Thymus (tissue), 11 donors: ENCODE results near the gene EPO. TPM values are rescaled to one million over a fixed set of nuclear protein-coding genes. Genes with fewer than 3 reads are reported as not detected.

ENCODE experiments used
- DNase-seq, 9 donors: peaks; one replicate each; pipeline ENCODE4 v3.0.0-alpha.2; 2013; ENCODE audit warnings: low spot score in 9 of 9, low read depth in 6 of 9, missing footprints in 1 of 9
- H3K27ac ChIP-seq, 2 donors: one replicate each; pipeline ENCODE4 v1.5.1; 2013; ENCODE audit warnings: control low read depth in 1 of 2, low read depth in 1 of 2, low read length in 1 of 2, mild to moderate bottlenecking in 1 of 2, moderate library complexity in 1 of 2
- H3K27me3 ChIP-seq, 2 donors: one replicate each; pipeline ENCODE4 v1.5.1; 2013; ENCODE audit warnings: low read length in 1 of 2; ENCODE audit not compliant: control insufficient read depth in 2 of 2, insufficient read depth in 1 of 2
- H3K36me3 ChIP-seq, 2 donors: one replicate each; pipeline ENCODE4 v1.5.1; 2013; ENCODE audit warnings: low read length in 1 of 2, mild to moderate bottlenecking in 1 of 2, moderate library complexity in 1 of 2; ENCODE audit not compliant: control insufficient read depth in 2 of 2, insufficient read depth in 2 of 2
- H3K4me1 ChIP-seq, 2 donors: one replicate each; pipeline ENCODE4 v1.5.1; 2013; ENCODE audit warnings: low read length in 2 of 2; ENCODE audit not compliant: control insufficient read depth in 2 of 2, insufficient read depth in 2 of 2
- H3K4me3 ChIP-seq, 2 donors: one replicate each; pipeline ENCODE4 v1.5.1; 2013; ENCODE audit warnings: low read length in 2 of 2, control low read depth in 1 of 2, mild to moderate bottlenecking in 1 of 2
- H3K9me3 ChIP-seq, 2 donors: one replicate each; pipeline ENCODE4 v1.5.1; 2013; ENCODE audit warnings: low read length in 1 of 2, mild to moderate bottlenecking in 1 of 2; ENCODE audit not compliant: control insufficient read depth in 2 of 2, insufficient read depth in 1 of 2
- WGBS: extraction: QIAGEN DNeasy Blood & Tissue Kit; methylation state at CpG from one replicate; pipeline ENCODE4 v1.1.7; 2013; 5-methylcytosine and 5-hydroxymethylcytosine counted together
- polyA plus RNA-seq: library from polyadenylated mRNA; stranded (reverse); fragments of 200-250 nt; gene quantifications from one replicate; pipeline ENCODE4 v1.2.3, GENCODE V29; 2013
- total RNA-seq: library from RNA; stranded (reverse); fragments of 120-200 nt; gene quantifications from one replicate; pipeline ENCODE4 v1.2.4, GENCODE V29; 2013
- donor health status: healthy.

EPO gene
- total and polyA plus RNA-seq, 2 donors = 0.09 to 1.0 TPM

- 95% methylated on average over 22 of the region's 22 CpGs for WGBS
- peaks cover 76 to 80% of the 10 kb centered on the region in 2 donors for H3K36me3 ChIP-seq
- no peak overlapping the region for H3K27ac ChIP-seq
- H3K27me3 ChIP-seq = no peaks in the 10 kb centered on the region
- peaks cover 13 to 25% of the 10 kb centered on the region in 2 donors for H3K4me1 ChIP-seq
- no peak for DNase-seq
- H3K9me3 ChIP-seq = no peaks in the 10 kb centered on the region
- no peak overlapping the region for H3K4me3 ChIP-seq
These were observed 33.0 kb upstream of the EPO start for GRCh38 chr7:100687261-100687660.

- Histone ChIP-seq H3K36me3 (peaks cover 70 to 74% of the 10 kb centered on the region in 2 donors), H3K27me3 (no peaks in the 10 kb centered on the region), H3K9me3 (no peaks in the 10 kb centered on the region), H3K4me1 (peaks cover 18 to 30% of the 10 kb centered on the region in 2 donors), H3K27ac (no peak overlapping the region), H3K4me3 (no peak overlapping the region)
- DNase-seq = no peak
- WGBS = 97% methylated on average over 25 of the region's 25 CpGs
These were observed 32.4 kb upstream of the EPO start for GRCh38 chr7:100687751-100688300.

- 98% methylated on average over 16 of the region's 16 CpGs for WGBS
- no peaks in the 10 kb centered on the region for H3K27me3 ChIP-seq
- peaks cover 21 to 34% of the 10 kb centered on the region in 2 donors for H3K4me1 ChIP-seq
- DNase-seq = no peak
- no peaks in the 10 kb centered on the region for H3K9me3 ChIP-seq
- H3K27ac ChIP-seq = no peak overlapping the region
- H3K36me3 ChIP-seq = peaks cover 65 to 68% of the 10 kb centered on the region in 2 donors
- no peak overlapping the region for H3K4me3 ChIP-seq
These were observed 31.9 kb upstream of the EPO start for GRCh38 chr7:100688326-100688860.

- peaks cover 21 to 36% of the 10 kb centered on the region in 2 donors for H3K4me1 ChIP-seq
- H3K36me3 ChIP-seq = peaks cover 54 to 58% of the 10 kb centered on the region in 2 donors
These were observed 30.8 kb upstream of the EPO start for GRCh38 chr7:100689230-100690135.

GRCh38 chr7:100691676-100692577, 28.3 kb upstream of the EPO start:
- Histone ChIP-seq H3K27ac (no peak overlapping the region), H3K4me3 (peak overlapping the region in 1 of 2 donors; percentile 13), H3K36me3 (peaks cover 29 to 34% of the 10 kb centered on the region in 2 donors), H3K4me1 (peaks cover 21 to 43% of the 10 kb centered on the region in 2 donors), H3K9me3 (no peaks in the 10 kb centered on the region), H3K27me3 (peaks cover 3 to 25% of the 10 kb centered on the region in 2 donors)
- 46% methylated on average over 28 of the region's 28 CpGs for WGBS
- peak in 6 of 9 donors; percentile 71 to 90 (median 84) for DNase-seq

More at GRCh38 chr7:100689230-100690135, 30.8 kb upstream of the EPO start:
- Histone ChIP-seq H3K9me3 (no peaks in the 10 kb centered on the region), H3K27ac (no peak overlapping the region), H3K4me3 (no peak overlapping the region), H3K27me3 (peaks cover 0 to under 1% of the 10 kb centered on the region in 2 donors)
- 98% methylated on average over 18 of the region's 18 CpGs for WGBS
- DNase-seq = no peak

- H3K27me3 ChIP-seq = peaks cover 3 to 31% of the 10 kb centered on the region in 2 donors
- WGBS = 79% methylated on average over 6 of the region's 6 CpGs
- peaks cover 23 to 28% of the 10 kb centered on the region in 2 donors for H3K36me3 ChIP-seq
- no peaks in the 10 kb centered on the region for H3K9me3 ChIP-seq
- no peak for DNase-seq
- H3K4me1 ChIP-seq = peaks cover 21 to 43% of the 10 kb centered on the region in 2 donors
- peak overlapping the region; percentile 74 to 97 for H3K4me3 ChIP-seq
- no peak overlapping the region for H3K27ac ChIP-seq
These were observed 27.7 kb upstream of the EPO start for GRCh38 chr7:100692578-100692961.

GRCh38 chr7:100693312-100694097, 26.8 kb upstream of the EPO start:
- Histone ChIP-seq H3K4me3 (peak overlapping the region; percentile 74 to 97), H3K27me3 (peaks cover 3 to 38% of the 10 kb centered on the region in 2 donors), H3K27ac (peak overlapping the region in 1 of 2 donors; percentile 79), H3K36me3 (peaks cover 13 to 18% of the 10 kb centered on the region in 2 donors), H3K4me1 (peaks cover 21 to 43% of the 10 kb centered on the region in 2 donors), H3K9me3 (no peaks in the 10 kb centered on the region)
- under 1% methylated on average over 81 of the region's 81 CpGs for WGBS
- peak in 1 of 9 donors; percentile 33 for DNase-seq
